Fibroblast of pulmonary artery (primary cell): ENCODE measurements around the gene F2RL2.

Experiments
- DNase-seq: peaks from one replicate; pipeline ENCODE4 v3.0.0-alpha.2; 2010; ENCODE audit warnings: low read depth
- H3K4me3 ChIP-seq: replicated peaks from 2 replicates; pipeline ENCODE4 v1.5.1; 2011; ENCODE audit warnings: low read depth, mild to moderate bottlenecking, control low read depth, low read length, moderate library complexity
- TF ChIP-seq, protein P1 (sequence below): IDR thresholded peaks from 2 replicates; pipeline ENCODE4 v1.5.1; 2011; ENCODE audit warnings: mild to moderate bottlenecking, control low read depth, low read length, inconsistent platforms; ENCODE audit errors: missing control alignments

Gene F2RL2

DNA sequence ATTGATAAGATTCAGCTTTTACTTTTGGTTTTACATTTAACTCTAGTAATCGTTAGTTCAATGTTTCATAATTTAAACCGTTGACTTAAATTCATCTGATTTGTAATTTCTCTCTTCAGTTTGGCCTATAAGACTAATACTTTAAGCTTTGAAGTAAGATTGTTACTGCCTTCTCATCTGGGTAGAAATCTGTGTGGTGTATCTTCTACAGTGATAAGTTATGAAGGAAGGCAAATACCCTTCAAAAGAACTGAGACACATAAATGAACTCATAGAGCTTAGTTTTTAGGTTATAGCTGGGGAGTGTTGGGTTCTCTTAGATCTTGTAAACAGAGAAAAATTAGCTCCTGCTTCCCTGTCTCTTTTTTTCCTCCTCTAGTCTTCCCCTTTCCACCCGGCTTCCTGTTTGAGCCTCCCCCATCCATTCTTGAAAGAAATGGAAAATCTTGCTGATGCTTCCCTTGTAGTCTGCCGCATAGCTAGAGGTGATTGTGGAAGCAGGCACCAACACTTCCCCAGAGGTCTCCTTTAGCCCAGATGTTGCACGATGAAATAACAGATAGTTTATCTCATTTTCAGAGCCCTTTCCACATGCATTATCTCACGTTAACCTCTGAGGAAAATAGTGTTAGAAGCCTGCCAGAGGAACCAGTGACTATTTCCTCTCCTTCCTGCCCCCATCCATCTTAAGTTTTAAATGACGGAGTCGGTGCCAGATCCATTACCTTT is 2.0 kb upstream of the F2RL2 start:
- TF ChIP-seq, protein P1, sequence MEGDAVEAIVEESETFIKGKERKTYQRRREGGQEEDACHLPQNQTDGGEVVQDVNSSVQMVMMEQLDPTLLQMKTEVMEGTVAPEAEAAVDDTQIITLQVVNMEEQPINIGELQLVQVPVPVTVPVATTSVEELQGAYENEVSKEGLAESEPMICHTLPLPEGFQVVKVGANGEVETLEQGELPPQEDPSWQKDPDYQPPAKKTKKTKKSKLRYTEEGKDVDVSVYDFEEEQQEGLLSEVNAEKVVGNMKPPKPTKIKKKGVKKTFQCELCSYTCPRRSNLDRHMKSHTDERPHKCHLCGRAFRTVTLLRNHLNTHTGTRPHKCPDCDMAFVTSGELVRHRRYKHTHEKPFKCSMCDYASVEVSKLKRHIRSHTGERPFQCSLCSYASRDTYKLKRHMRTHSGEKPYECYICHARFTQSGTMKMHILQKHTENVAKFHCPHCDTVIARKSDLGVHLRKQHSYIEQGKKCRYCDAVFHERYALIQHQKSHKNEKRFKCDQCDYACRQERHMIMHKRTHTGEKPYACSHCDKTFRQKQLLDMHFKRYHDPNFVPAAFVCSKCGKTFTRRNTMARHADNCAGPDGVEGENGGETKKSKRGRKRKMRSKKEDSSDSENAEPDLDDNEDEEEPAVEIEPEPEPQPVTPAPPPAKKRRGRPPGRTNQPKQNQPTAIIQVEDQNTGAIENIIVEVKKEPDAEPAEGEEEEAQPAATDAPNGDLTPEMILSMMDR: no peak
- no peak for DNase-seq
- no peak overlapping the region for H3K4me3 ChIP-seq

DNA sequence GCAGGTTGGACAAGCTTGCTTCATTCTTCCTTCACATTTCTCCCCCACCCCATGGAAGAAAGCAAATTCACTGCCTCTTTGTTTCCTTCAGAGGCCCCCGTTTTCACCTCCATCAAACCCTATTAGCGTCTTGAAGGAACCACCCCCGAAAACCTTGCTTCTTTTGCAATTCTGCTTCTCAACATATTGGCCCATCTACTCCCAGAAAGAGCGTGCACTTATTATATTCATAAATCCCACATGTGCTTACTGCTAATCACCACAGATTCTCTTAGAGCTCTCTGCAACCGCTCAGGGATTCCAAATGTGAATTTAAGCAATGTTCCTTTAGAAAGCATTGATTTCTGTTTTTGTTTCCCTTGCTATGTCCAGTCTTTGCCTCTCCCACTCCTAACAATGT is 1.1 kb downstream of the F2RL2 start:
- H3K4me3 ChIP-seq: no peak overlapping the region
- no peak for DNase-seq
- TF ChIP-seq, protein P1: no peak

DNA sequence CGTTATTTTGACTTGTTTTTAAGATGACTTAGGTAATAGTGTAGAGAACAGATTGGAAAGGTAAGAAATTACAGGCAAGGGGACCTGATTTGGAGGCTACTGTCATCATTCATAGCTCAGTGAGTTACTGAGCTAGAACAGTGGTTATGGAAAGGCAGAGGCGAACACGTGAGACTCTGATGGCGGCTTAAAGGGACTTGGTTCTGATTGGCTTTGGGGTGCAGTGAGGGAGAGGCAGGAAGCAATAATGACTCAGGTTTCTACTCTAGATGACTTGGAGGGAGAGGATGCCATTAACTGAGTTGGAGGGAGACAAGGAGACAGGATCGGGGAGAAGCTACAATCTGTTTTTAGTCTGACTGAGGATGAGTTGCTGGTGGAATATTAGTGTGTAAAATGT is 3.0 kb downstream of the F2RL2 start:
- no peak overlapping the region for H3K4me3 ChIP-seq
- TF ChIP-seq, protein P1: no peak
- DNase-seq: no peak

DNA sequence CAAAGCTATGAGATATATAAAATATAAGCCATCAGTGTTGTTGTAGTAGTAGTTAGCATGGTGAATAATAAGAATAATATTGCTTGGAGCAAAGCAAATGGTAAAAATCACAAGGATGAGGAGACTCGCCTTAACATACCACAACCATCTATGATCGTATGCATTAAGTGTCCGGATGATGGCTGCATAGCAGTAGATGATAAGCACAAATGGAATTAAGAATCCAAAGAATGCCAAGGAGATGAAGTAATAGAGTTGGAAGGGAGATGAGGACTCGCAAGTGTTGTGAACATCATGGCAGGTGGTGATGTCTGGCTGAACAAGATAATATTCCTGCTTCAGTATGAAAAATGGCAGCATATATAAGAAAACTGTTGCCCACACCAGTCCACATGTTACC is 5.5 kb downstream of the F2RL2 start:
- no peak overlapping the region for H3K4me3 ChIP-seq
- TF ChIP-seq, protein P1: no peak
- peak; percentile 70 for DNase-seq

DNA sequence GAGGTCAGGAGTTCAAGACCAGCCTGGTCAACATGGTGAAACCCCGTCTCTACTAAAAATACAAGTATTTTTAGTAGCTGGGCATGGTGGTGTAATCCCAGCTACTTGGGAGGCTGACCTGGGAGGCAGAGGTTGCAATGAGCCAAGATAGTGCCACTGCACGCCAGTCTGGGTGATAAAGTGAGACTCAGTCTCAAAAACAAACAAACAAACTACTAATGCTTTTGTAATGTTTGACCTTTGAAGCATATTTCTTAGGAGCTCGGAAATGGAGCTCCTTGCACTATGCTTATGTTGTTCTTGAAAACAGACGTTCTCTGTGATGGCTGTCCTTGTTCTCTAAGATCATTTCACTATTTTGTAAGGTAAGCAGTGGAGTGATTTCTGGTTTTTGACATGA is 6.0 kb downstream of the F2RL2 start:
- TF ChIP-seq, protein P1: no peak
- DNase-seq: no peak
- no peak overlapping the region for H3K4me3 ChIP-seq

DNA sequence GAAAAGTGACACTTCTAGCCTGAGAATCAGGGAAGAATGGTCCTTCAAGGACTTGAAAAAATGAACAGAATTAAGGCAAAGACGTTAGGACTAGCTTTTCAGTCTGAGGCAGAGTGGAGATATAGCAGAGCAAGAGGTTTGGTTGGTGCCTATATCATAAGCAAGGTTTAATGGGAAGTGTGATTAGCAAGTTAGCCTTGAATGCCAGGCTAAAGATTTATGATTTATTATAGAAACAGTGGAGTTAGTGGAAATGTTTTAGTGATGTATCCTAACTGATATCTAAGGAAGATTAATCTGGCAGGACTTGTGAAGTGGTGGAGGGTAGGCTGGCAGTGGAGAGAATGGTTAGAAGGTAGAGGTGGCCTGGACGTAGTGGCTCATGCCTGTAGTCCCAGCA is 7.0 kb downstream of the F2RL2 start:
- H3K4me3 ChIP-seq: no peak overlapping the region
- TF ChIP-seq, protein P1: no peak
- DNase-seq: no peak

DNA sequence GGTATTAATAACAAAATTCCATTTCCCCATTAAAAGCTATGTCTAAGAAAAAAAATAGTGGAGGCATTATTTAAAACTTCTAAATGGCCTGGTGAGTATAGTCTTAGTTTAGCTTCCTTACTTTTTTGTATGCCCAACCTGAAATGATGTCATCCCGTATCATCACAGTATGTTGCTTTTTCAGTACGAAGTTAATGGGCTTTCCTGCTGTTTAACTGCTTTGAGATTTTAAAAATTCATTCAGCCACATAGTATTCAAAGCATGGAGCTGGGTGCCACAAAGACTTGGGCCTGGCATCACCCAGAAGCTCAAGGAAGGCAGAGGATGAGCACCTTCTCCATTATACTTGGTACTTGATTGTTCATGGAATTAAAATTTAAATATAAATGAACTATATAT is 7.4 kb downstream of the F2RL2 start:
- DNase-seq: no peak

More for the DNA sequence above, 7.4 kb downstream of the F2RL2 start:
- TF ChIP-seq, protein P1: no peak
- H3K4me3 ChIP-seq: no peak overlapping the region
